IPS-11a (cell line): ENCODE data around the gene CTNNB1.

Experiments
- H3K4me3 ChIP-seq: one replicate; pipeline ENCODE4 v1.5.1; 2013; ENCODE audit warnings: low read depth, low read length, control low read depth

Gene CTNNB1

DNA sequence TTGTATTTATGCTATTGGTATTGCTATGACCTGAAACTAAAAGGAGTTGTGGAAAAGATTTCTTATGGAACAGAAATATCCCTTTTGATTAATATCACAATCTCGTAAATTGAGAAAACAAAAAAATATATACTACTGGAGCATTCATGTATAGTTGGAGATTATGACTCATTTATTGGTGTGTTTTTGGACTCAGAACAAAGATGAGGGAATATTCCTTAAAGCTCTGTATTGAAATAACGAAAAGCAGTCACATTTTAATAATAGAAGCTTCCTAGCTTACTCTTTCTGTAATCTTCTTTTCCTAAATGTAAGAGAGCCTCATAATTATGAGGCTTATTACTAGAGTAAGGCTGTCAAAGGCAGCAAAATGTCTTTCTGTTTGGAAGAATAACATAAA is 14.3 kb downstream of the CTNNB1 start:
- H3K4me3 ChIP-seq: no peak overlapping the region

- H3K4me3 ChIP-seq: no peak overlapping the region
Observed at GRCh38 chr3:41216422-41216821, 17.1 kb downstream of the CTNNB1 start.

GRCh38 chr3:41216993-41217392 is 17.7 kb downstream of the CTNNB1 start:
- no peak overlapping the region for H3K4me3 ChIP-seq

- no peak overlapping the region for H3K4me3 ChIP-seq
Observed at GRCh38 chr3:41219424-41219823, 20.1 kb downstream of the CTNNB1 start.

DNA sequence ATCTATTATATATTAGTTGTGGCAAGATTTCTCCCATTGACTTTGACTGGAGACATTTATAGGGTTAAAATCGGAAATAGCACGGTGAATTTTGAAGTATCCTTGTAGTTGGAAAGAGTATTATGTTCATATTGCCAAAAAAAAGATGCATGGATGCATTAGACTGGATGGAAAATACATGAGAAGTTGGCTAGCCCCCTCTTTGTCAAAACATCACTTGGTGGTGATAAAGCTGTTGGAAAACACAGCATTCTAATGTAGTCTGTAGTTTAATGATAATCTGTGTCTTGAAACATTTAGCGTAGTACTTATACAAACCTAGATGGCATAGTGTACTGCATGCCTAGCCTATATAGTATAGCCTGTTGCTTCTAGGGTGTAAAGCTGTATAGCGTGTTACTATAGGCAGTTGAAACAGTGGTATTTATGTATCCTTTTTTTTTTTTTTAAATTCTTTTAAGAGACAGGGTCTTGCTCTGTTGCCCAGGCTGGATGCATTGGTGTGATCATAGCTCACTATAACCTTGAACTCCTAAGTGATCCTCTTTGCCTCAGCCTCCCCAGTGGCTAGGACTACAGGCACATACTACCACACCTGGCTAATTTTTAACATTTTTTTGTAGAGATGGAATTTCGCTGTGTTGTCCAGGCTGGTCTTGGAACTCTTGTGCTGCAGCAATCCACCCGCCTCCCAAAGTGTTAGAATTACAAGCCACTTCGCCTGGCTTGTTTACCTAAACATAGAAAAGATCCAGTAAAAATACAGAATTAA is 21.8 kb downstream of the CTNNB1 start:
- no peak overlapping the region for H3K4me3 ChIP-seq

- H3K4me3 ChIP-seq: no peak overlapping the region
Observed at GRCh38 chr3:41222012-41222411, 22.7 kb downstream of the CTNNB1 start.

DNA sequence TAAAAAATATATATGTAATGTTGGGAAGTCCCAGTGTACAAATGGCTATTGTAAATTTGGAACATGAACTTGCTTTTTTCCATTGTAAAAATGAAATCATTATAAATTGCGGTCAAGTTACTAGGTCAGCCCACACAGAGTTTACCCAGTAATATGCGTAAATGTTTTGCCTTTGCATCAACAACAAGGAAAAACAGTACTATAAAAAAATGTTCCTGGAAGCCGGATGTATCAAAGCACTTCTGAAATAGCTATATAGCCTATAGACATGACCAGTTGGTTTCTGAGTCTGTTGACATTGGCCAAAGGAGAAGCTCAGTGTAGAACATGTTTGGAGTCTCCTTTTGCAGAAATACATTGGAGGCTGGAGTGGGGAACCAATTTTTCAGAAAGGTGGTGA is 23.2 kb downstream of the CTNNB1 start:
- no peak overlapping the region for H3K4me3 ChIP-seq

DNA sequence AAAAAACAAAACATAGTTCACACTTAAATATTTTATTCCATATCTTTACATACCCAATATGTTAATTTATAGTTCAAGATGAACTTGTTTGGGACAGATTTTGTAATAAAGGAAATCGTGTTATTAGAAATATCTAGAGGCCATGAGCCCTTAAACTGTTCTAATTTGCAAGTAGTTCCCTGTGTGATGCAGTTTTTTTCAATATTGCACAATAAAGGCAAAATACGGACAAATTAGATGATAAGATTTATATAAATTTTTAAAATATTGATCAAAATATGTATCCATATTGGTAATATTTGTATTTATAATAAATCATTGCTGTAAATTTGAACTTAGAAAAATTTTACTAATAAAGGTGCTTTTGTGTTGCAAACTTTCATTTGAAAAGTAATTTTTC is 23.8 kb downstream of the CTNNB1 start:
- H3K4me3 ChIP-seq: no peak overlapping the region

DNA sequence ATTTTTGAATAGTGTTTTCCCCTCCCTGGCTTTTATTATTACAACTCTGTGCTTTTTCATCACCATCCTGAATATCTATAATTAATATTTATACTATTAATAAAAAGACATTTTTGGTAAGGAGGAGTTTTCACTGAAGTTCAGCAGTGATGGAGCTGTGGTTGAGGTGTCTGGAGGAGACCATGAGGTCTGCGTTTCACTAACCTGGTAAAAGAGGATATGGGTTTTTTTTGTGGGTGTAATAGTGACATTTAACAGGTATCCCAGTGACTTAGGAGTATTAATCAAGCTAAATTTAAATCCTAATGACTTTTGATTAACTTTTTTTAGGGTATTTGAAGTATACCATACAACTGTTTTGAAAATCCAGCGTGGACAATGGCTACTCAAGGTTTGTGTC is 24.4 kb downstream of the CTNNB1 start:
- H3K4me3 ChIP-seq: no peak overlapping the region

- H3K4me3 ChIP-seq: no peak overlapping the region
Observed at GRCh38 chr3:41224120-41224806, 25.0 kb downstream of the CTNNB1 start.

DNA sequence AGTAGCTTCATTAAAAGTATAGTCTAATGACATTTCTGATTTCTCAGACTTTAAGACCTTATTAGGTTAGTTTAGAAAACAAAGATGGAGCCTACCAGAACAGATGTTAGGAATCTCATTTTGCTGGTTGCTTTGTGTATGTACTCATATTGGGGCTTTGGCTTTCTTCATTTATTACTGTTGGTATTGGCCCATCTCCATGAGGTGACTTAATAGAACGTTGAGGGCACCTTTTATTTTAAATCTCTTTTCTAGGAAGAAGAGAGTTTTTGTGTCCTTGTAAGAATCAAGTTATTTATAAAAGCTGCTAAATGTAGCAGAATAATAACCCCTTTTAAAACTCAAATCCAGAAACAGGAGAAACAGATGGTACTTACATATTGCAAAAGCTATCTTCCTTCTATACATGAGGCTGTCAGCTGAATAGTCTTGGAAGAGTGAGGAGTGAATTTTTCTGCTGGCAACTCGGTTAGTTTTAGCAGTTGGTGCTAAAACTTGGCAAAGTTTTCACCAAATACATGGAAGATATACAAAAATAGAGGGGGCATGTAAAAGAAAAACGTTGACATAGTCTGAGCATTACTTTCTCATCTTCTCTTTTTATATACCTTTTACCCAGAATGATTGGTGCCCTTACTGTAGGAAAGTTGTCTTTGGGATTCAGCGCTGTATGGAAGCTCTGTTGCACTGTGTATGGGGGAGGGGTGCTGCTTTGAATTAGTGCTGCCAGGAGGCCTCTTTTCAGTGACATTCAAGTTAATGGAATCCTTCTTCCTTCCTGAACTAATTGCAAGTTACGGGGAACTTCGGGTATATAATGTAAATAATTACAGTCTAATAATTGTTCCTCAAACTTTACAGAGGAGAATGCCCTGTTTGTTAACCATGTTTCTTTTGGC is 35.8 kb downstream of the CTNNB1 start:
- H3K4me3 ChIP-seq: no peak overlapping the region

DNA sequence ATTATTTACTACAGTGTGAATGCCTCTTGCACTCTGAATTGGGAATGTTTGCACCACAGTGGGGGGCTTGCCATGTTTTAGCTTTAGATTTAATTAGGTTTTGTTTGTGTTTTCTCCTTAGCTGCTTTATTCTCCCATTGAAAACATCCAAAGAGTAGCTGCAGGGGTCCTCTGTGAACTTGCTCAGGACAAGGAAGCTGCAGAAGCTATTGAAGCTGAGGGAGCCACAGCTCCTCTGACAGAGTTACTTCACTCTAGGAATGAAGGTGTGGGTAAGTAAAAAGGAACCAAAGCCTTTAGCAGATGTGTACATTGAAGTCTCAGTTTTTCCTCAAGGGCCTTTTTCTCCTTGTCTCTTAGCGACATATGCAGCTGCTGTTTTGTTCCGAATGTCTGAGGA is 36.9 kb downstream of the CTNNB1 start:
- no peak overlapping the region for H3K4me3 ChIP-seq

DNA sequence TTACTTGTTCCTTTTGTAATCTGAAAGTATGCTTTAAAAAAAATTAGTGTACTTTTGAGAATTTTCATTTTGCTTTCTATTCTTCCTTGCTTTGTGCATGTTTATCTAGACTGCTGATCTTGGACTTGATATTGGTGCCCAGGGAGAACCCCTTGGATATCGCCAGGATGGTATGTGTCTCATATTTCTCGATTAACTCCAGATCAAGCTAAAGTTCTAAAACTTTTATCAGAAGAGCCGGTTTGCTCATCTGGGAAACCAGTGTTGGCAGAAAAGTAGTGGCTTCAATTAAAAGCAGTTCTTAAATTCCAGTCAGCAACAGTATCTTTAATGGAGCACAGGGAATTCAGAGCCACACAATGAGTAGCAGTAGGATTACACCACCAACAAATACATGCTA is 38.6 kb downstream of the CTNNB1 start:
- H3K4me3 ChIP-seq: no peak overlapping the region

GRCh38 chr3:41239587-41239986 is 40.3 kb downstream of the CTNNB1 start:
- H3K4me3 ChIP-seq: no peak overlapping the region

DNA sequence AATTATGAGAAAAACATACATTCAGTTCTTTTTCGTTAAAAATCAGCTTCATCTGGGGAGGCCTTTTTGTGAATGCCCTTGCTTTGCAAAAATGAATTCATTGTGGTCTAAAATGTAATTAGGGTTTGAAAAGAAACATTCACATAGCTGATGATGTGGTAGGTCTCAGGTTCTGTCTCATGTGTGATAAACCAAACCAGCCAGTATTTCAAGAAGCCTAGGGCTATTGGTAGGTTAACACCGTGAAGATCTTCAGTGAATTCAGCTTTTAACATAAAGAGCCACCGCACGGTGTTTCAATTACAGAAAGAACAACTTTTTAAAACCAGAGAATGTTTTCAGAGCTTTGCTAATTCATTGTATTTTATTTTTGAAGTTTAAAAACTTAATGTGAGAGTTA is 41.9 kb downstream of the CTNNB1 start:
- H3K4me3 ChIP-seq: no peak overlapping the region

DNA sequence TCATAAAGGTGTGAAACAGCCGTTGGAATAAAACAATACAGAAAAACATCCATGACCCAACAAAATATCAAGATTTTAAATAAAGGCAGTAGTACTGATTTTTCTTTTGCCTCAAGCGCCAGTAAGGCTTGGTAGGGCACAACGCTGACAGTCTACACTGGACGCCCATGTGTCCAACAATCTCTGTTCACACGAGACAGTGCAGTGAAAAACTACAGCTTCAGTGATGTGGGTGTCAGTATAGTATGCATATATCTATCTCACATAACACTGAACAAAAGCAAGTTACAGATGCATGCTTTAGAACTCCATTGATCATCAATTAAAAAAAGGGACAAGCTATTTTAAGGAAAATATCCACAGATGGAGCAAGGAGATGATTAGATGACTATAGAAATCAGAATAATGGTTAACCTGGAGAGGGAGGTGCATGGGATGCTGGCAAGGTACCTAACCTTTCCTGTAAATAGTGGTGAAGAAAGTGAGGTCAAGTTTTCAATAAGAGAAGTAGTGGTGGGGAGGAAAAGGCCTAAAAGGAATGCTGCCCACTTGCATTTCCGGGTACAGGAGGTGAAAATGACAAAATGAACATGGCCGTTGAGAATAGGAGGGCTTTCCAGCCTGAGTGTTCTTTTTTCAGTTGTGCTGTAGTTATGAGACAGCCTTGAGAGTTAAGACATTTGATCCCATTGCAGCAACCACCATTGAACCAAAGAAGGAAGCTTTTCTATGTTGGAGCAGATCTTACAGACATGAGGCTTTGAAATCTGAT is 42.7 kb downstream of the CTNNB1 start:
- H3K4me3 ChIP-seq: no peak overlapping the region

DNA sequence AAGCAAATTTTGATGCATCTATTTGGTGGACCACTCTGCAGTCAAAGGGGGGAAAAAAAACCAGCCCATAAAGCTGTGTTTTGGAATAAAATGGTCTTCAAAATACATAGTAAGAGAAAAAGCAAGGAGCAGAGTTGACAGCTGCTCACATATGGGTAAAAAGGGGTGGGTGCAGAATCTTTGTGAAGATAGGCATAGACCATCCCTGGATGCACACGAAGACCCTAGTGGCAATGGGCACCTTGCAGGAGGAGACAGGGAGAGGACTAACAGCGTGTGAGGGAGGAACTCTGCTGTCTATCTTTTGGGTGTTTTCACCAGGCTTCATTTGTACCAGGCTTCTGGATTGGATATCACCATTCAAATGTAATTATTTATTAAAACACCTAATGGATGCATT is 43.9 kb downstream of the CTNNB1 start:
- H3K4me3 ChIP-seq: no peak overlapping the region

GRCh38 chr3:41244620-41245336 is 45.5 kb downstream of the CTNNB1 start:
- H3K4me3 ChIP-seq: no peak overlapping the region

DNA sequence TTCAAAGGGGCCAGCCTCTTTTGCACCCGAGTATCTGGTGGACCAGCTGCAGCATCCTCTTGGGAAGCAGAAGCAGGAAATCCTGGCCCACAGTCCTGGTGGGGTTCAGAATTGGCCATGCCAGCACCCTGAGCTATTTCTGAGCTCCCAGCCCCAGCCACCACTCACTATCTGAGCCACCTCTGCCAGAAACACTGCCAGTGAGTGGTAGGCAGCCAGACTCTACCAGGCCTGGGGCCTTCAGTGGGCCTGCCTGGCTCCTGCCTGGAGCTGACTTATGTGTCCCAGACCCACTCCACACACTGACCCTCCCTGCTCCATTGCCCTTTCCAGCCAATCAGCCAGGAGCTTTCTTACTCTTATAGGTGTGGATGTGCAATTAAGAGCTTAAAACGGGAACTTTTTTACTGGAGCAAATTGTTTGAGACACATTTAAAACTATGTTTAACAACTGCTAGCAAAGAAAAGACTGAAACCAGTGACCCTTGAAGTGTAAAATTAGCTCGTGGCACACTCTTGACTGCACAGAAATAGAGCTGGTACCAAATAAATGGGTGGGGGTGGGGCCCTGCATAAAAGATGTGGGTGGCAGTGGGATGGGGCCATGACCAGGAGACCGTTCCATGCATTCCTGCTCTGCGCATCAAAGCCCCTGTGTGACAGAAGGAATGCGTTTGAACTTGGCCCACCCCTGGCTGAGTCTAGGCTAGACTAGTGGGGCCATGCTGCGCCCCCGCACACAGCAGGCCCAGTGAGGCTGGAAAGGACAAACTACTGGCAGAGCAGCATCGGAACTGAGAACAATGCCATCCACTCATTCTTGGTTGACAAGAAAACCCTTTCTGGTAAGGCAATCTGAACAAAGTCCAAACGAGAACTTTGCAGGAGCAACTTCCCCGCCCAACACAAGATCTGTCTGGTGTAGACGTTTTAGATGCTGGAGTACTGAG is 48.0 kb downstream of the CTNNB1 start:
- no peak overlapping the region for H3K4me3 ChIP-seq
